GM21576 (cell line): ENCODE measurements around the gene KCNK7.

ENCODE experiments used
- ATAC-seq: cut with Tn5 transposase; IDR thresholded peaks from one replicate; pipeline ENCODE4 v1.9.1; 2021; ENCODE audit warnings: mild to moderate bottlenecking, moderate library complexity; ENCODE audit not compliant: unreplicated experiment

The KCNK7 gene

DNA sequence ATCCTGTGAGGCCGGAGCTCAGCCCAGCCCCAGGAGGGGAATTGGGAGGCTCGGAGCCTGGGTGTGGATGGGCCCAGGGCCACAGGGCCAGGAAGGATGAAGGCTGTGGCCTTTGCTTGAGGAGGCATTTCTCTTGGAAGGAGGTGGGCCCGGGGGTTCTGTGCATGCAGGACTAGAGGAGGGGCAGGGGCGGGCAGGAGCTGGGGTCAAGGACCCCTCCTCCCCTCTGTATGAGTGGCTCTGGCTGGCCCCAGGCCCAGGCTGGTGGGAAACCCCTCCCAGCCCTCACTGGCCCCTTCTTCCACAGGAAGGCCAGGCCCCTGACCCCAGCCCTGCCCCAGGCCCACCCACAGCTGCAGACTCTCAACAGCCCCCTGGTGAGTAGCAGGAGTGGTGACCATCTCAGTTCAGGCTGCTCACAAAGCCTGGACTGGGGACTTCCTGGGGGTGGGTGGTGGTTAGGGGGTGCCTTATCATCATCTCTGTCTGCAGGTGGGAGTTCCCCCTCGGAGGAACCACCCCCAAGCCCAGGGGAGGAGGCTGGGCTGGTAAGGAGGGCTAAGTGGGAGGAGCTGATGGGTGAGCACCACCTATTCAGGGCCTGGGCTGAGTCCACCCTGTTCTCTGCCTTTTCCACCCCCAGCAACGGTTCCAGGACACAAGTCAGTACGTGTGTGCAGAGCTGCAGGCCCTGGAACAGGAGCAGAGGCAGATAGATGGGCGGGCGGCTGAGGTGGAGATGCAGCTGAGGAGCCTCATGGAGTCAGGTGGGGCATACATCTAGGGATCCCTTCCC is 6.0 kb downstream of the KCNK7 start:
- no peak for ATAC-seq

DNA sequence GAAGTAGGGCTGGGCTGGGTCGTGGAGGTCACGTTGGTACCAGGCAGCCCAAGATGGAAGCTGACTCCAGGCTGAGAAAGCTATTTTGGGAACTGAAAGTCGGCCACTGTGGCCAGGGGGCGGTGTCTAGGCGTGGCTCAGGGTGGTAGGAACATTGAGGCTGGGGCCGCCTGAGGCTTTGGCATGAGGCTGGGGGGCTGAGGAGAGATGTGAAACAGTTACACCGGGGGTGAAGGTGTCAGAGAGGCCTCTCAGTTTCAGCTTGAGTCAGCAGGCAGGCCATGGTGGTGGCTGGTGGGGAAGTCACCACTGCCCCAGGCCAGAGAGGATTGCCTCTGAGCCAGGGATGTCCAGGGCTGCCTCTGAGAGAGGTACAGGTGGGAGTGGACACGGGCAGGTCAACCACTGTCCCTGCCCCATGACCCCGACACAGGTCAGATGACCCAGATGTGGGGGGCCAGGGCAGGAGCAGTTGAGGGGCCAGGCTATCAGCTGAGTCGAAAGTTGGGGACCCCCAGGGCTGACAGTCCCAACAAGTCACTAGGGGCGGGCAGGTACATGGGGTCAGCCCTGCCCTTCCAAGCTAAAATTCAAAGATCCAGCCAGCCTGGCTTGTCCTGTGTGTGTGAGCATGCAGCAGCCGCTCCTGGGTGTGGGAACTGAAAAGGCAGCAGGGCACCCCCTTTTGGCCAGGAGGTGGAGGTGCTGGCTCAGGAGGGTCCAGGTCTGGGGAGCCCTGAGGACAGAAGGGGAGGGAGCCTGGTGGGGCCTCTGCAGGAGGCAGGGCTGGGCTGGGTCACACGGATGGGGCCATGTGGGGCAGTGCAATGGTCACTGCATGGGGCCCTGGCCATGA is 7.2 kb downstream of the KCNK7 start:
- peak; percentile 63 for ATAC-seq

DNA sequence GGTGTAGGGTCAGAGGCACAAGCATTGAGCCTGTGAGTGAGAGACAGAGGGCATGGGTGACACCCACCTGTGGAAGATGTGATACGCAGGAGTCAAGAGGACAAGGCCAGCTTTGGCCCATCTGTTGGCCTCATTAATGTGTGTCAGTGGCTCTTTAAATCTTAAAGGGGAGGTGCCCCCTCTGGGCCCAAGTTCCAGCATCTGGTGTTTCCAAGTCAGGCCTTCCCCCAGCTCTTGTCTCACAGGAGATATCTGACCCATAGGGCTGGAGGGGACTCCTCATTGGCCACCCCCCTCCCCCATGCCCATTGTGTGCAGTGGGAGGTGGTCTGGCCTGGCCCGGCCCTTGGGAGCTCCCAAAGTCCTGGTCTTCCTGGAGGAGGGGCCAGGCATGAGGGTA is 8.9 kb downstream of the KCNK7 start:
- no peak for ATAC-seq

DNA sequence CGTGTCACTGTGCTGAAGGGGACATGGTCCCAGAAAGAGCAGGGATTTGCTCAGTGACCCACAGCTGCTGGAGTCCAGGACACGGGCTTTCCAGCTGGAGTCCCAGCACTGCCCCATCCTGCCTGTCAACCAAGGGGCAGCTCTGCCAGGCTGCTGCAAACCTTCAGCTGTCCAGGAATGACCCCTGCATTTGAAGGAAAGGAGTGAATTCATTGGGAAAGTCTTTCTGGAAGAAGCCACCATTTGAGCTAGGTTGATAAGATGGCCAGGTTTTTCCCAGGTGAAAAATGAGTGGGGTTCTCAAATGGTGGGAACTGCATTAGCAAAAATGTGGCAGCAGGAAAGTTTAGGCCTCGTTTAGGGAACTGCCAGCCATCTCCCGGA is 9.4 kb downstream of the KCNK7 start:
- no peak for ATAC-seq

DNA sequence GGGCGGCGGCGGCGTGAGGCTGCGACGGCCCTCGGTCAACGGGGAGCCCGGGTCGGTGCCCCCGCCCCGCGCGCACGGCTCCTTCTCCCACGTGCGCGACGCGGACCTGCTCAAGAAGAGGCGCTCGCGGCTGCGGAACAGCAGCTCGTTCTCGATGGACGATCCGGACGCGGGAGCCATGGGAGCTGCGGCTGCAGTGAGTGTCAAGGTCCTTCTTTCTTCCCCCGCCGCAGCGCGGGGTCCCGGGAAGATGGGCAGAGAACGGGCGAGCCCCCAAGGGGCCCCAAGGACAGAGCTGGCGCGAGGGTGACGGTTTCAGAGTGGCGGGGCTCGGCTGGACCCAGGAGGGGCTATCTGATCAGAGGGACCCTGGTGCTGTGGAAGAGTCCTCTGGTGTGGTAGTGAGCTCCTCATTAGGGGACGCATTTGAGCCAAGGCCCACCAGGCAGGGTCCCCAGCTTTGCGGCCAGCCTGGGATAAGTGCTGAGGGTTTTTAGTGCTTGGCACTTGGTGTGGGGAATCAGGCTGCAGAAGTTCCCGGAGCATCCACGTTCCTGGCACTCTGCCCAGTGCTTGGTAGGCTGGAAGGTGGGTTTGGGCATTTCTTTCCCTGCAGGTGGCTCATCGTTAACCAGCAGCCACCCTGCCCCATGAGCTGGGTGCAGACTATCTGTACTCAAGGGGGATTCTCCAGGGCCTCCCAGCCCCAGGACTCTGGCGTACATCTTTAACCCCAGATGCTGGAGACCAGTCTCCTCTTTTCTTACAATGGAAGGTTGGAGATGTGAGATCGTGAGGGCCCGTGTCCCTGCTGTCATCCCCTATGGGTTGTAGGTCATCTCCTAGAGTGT is 10.0 kb downstream of the KCNK7 start:
- ATAC-seq: no peak

DNA sequence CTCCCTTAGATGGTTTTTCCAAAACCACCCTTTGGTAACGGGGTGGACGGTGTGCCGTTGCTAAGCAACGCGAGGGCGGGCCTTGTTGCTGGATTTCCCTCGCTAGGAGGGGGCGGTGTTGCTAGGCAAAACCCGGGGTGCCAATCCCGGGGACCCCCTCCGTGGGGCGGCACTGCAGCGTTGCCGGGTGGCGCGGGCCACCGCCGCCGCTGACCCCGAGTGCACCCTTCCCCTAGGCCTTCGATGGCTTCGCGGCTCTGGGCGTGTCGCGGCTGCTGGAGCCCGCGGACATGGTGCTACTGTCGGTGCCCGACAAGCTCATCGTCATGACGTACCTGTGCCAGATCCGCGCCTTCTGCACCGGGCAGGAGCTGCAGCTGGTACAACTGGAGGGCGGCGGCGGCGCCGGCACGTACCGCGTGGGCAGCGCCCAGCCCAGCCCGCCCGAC is 10.9 kb downstream of the KCNK7 start:
- ATAC-seq: no peak

DNA sequence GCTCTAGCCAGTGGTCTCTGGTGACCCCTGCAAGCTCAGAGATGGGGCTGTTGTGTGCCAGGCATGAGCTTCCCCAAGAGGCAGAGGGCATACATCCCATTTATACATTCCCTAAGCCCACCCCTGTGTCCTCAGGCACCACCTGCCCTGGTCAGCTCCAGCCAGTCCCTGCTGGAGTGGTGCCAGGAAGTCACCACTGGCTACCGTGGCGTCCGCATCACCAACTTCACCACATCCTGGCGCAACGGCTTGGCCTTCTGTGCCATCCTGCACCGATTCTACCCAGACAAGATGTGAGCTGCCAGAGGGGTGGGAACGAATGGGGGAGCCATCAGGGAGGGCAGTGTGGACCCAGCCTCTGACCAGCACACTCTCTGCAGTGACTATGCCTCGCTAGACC is 11.5 kb downstream of the KCNK7 start:
- no peak for ATAC-seq

DNA sequence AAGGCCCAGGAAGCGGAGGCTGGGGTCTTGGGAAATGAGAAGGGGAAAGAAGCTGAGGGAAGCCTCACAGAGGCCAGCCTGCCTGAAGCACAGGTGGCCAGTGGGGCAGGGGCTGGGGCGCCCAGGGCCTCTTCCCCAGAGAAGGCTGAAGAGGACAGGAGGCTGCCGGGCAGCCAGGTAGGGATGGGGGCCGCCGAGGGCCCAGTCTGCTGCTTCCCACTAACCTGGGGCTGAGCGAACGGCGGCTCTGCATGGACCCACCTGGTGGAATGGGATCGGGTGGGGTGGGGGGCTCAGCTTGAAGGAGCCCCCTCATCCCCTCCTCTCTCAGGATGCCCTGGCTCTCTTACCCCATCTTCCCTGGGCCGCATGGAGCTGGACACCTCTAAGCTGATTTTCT is 12.0 kb downstream of the KCNK7 start:
- ATAC-seq: no peak

DNA sequence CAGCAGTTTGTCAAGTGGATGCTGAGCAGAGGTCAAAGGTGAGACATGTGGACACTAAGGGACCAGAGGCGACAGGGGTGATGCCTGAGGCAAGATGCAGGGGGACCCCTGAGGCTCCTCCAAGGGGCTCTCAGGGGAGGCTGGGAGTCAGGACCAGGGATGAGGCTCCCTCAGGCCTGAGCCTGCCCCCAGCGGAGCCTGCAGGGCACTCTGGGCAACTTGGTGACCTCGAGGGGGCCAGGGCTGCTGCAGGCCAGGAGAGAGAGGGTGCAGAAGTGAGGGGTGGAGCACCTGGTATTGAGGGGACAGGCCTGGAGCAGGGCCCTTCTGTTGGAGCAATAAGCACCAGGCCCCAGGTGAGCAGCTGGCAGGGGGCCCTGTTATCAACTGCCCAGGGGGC is 13.7 kb downstream of the KCNK7 start:
- no peak for ATAC-seq

DNA sequence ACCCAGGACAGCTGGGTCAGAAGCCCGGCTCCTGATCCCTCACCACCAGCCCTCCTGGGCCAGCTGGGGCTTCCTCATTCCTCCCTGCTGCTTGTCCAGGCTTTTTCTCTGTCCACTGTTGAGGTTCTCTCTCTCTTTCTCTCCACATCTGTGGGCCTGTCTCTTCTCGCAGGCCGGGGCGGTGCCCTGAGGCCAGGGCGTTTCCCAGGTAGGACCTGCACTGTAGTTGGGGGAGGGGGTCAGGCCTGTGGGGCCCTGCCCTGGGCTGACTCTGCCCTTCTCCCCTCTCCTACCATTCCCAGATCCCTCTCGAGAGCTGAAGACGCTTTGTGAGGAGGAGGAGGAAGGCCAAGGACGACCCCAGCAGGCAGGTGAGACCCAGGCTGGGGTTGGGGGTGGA is 14.8 kb downstream of the KCNK7 start:
- ATAC-seq: no peak

DNA sequence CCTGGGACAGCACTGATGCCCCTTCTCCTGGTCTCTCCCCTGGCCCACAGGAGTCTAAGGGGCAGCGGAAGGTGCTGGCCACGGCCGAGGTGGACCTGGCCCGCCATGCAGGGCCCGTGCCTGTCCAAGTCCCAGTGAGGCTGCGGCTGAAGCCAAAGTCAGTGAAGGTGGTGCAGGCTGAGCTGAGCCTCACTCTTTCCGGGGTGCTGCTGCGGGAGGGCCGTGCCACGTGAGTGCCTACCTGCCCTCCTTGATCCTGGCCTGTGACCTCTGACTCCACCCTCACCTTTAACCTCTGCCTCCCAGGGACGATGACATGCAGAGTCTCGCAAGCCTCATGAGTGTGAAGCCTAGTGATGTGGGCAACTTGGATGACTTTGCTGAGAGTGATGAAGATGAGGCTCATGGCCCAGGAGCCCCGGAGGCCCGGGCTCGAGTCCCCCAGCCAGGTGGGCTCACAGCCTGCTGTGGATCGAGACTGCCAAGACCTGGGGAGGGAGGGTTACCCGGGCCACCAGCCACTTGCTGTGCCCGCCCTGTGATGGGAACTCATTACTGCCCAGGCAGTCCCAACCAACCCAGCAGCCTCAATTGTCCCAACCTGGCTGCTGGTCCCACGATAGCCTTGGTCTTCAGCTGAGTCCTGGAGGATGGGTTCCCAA is 15.4 kb downstream of the KCNK7 start:
- ATAC-seq: no peak

DNA sequence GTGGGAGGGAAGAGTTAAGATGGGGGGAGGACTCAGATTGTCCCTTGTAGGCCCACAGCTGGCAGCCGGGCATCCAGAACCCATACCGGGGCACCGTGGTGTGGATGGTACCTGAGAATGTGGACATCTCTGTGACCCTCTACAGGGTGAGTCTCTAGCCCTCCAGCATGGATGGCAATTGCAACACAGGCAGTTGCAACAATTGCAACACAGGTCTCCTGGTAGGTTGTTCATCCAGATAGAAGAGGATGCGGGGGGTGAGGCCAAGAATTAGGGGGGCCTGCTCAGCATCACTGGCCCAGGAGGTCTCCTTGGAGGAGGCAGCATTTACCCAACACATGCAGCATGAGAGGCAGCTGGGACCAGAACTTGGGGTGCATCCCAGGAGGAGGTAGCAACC is 16.3 kb downstream of the KCNK7 start:
- ATAC-seq: no peak

DNA sequence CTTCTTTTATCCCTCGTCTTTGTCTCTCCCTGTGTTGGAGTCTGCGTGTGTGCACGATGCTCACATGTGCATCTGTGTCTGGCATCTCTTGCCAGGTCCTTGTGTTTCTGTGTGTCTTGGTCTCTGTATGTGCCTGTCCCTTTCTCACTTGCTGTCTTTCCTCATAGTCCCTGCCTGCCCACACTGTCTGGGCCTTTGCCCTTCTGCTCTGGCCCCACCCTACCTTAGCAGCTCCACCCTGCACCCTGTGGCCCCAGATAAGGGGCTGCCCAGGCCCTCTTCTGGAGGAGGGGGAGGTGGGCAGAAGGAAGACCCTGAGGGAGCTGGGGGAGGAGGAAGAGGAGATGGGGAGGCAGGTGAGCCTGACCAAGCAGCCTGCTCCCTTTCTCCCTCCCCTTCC is 16.9 kb downstream of the KCNK7 start:
- no peak for ATAC-seq

DNA sequence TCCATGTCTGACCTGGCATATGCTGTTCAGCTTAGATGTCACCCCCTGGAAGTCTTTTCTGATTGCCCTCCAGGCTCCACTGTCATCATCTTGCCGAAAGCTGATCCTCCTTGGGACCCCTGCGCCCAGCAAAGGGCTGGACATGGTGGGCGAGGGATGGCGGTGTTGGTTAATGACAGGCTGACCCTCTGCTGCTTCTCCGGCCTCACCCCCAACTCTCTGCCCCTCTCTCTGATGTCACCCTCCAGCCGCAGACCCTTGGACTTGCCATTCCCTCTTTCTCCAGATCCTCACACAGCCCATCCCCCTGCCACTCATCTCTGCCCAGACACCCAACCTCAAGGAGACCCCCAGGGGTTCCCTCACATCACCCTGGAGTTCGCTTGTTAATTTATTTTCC is 17.5 kb downstream of the KCNK7 start:
- no peak for ATAC-seq

DNA sequence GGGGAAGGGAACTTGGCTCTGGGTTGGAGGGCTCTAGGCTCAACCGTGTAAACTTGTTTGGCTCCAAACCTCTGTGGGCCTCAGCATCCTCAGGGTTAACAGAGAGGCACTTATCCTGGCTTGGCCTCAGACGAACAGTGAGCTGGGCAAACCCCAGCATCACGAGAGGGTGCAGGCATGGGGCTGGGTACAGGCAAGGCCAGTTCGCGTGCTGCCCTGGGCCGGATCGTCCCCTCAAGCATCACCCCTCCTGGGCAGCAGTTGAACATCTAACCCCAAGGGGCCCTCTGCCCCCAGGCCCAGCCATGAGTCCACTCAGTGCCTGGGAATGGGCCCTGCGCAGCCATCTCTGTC is 17.9 kb downstream of the KCNK7 start:
- no peak for ATAC-seq

DNA sequence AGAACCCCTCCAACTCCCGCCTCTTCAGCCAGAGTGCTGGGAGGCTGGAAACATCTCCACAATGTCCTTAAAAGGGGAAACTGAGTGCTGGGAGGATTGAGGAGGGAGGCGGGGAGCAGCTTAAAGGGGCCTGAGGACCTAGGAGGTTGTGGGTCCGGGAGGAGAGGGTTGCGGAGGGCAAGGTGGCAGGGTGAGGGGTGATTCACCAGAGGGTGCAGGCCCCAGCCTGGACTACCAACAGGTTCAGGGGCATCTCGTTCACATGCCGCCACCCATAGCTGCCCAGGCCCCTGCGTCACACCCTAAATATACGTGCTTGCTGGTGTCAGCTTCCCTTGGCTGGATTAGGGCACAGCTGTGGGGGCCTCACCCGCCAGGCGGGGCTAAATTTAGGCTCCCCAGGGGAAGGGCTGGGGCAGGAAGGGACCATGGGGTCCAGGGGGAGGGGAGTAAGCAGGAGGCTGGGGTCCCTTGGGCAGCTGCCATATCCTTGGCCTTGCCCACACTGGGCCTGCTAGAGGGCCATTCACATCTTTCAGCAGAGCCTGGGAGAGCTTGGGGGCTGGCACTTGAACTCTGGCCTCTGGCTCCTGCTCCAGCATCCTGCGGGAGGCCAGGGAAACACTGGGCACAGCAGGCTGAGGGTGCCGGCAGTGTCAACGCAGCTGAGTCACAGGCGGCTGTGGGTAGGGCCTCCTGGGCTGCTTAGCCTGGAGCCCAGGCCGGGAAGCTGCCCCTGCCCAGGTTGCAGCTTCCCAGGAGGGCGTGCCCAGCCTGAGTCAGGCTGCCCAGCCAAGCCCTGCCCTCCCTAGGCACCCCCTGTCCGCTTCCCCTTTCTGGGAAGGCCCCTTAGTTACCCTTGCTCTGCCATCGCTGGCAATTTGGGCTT is 18.5 kb downstream of the KCNK7 start:
- no peak for ATAC-seq

DNA sequence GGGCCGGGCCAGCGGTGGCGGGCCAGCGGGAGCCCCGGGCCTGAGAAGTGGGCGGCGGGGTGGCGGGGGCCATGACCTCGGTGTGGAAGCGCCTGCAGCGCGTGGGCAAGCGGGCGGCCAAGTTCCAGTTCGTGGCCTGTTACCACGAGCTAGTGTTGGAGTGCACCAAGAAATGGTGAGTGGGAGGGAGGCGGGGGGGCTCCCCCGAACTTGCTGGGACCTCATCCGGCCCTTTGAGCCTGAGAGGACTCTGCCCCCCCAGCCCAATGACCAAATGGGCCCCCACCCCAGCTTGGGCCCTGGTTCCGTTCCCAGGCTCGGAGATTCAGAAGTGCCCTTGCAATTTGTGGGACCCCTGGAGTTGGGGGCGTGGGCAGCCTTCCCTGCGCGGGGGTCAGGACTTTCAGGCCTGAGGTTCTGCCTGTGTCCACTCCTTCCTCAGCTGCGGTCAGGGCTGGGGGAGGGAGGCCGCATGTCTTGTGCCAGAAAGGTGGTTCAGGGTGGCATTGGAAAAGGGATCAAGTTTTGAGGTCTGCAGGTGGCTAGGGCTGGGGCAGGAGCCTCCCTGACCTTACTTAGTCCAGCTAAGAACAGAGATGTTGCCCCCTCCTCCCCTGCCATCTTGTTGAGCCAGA is 19.3 kb downstream of the KCNK7 start:
- ATAC-seq: no peak

DNA sequence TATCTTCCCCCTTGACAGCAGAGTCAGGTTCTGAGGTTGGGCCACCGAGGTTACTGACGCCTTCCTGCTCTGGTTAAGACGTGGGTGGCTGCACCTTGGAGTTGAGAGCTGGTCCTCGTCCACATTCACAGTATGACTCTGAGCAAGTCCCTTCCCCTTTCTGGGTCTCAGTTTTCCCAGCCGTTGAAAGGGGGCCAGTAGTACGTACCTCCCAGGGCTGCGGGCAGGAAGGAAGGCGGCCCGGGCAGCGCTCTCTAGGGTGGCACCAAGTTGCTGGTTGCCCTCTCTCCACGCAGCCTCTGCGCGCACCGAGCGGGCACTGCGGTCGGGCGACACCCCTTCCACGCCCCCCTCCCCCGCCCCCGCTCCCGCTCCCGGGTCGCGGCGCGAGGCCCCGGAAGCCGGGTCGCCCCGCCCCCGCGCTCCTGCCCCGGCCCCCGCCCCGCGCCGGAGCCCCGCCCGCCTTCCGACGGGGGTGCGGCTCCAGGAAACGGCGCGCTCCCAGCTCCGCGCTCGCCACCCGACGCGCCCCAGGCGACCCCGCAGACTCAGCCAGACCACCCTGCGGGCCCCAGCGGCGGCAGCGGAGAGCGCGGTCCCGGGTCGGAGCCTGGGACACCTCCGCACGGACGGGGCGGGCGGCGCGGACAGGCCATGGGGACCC is 19.9 kb downstream of the KCNK7 start, which contains the start of gene EHBP1L1:
Gene EHBP1L1 (plus strand): TSS at position 486 of the 664 bp plus-strand sequence. CDS start 250 bp downstream, outside the sequence.
- no peak for ATAC-seq
